ENCODE measurements around the gene PCCA.

Gene PCCA

DNA sequence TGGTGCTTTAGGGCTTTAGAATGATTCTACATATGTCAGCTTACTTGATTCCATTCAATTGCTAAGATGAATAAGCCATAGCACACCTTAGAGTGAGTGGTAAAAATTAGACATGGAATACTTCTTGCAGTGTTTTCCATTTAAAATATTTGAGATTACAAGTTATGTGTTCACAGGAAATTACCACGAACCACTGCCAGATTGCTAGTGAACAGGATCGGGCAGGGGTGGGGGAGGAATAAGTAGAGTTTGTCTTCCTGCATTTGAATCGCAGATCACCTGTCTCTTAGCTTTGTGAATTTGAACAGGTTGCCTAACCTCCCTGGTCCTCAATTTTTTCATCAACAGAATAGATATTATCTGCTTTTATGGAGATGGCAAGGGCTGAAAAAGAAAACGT, 375.1 kb downstream of the PCCA start:
- no peak for DNase-seq (ENCODE audit: low read depth)

DNA sequence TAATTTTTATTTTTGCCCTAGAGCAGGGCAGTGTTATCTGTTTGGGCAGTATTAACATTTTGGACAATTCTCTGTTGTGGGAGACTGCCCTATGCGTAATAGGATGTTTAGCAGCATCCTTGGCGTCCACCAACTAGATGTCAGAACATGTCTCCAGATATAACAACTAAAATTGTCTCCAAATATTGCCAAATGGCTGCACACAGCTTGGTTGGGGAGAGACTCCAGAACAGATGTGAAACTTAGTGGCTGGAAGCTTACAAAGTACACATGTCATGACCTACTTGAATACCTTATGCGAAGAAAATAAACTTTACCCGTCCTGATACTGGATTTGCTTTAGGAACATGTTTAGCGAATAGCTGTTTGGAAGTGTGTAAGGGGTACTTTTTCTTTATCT, 376.7 kb downstream of the PCCA start:
- no peak for DNase-seq (ENCODE audit: low read depth)

DNA sequence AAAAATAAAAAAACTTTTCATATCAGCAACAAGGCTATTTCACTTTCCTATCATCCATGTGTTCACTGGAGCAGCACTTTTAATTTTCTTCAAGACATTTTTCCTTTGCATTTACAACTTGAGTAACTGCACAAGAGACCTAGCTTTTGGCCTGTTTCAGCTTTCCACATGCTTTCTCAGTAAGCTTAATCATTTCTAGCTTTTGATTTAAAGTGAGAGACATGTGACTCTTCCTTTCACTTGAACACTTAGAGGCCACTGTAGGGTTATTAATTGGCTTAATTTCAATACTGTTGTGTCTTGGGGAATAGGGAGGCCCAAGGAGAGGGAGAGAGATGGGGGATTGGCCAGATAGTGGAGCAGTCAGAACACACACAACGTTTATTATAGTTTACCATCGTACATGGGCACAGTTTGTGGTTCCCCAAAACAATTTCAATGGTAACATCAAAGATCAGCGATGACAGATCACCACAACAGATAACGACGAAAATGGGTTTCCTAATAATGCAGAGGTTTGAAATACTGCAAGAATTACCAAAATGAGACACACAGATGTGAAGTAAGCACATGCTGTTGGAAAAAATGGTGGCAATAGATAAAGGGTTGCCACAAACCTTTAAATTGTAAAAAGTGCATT, 382.1 kb downstream of the PCCA start:
- DNase-seq (ENCODE audit: low read depth), result no peak

DNA sequence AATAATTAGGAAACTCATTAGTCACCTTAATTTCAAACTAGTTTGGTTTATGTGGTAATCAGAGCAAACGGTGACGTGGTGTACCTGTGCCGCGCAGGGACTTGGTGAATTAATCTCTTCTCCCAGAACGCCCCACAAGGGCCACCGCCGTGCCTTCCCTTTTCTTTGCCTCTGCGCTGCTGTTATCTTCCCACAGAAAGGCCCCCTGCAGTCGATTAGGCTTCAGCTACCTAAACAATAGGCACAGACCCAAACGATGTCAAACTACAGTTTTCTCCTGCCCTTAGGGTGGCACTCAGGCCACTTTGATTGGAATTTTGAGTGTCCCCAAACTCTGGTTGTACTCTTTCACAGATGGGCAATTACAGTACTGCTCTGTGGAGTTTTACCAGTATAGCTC, 384.2 kb downstream of the PCCA start:
- no peak for DNase-seq (ENCODE audit: low read depth)

DNA sequence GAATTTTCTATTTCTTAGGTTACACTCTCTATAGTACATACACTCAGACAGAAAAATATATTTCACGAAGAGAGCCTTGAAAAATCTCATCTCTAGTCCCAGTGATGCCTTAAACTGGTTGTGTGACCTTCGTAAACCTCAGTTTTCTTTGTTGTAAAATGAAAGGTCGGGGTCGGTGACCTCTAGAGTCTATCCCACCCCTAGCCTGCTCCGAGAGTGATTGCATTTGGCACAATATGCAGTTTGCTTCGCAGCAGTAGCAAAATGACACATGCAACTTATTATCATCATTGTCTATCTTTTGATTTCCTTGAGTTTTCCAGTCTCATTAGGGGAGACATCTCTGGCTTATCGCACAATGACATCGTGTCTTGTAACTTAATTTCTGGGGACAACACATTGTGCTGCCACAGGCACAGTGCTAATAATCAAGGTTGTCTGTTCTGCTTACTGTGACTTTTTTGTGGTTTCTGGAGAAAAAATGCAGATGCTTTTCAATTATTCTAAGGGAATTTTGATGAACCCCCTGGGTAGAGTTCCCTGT, 384.7 kb downstream of the PCCA start:
- DNase-seq (ENCODE audit: low read depth), result no peak

DNA sequence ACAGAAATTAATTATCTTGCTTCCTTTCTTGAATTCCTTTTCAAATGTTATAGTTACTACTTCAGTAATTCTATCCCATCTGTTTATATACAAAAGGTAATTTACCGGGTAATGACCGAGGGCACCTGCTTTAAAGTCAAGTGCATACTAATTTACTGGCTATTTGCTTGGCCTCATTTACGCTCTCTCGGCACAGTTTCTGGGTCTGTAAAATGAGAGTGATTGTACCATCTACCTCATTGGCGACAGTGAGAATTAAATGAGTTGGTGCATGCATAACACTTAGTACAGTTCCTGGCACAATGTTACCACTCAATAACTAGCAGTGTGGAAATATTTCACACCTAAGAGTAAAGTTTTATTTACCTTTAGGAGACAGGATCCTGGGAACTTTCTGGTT, 388.1 kb downstream of the PCCA start:
- no peak for DNase-seq (ENCODE audit: low read depth)

DNA sequence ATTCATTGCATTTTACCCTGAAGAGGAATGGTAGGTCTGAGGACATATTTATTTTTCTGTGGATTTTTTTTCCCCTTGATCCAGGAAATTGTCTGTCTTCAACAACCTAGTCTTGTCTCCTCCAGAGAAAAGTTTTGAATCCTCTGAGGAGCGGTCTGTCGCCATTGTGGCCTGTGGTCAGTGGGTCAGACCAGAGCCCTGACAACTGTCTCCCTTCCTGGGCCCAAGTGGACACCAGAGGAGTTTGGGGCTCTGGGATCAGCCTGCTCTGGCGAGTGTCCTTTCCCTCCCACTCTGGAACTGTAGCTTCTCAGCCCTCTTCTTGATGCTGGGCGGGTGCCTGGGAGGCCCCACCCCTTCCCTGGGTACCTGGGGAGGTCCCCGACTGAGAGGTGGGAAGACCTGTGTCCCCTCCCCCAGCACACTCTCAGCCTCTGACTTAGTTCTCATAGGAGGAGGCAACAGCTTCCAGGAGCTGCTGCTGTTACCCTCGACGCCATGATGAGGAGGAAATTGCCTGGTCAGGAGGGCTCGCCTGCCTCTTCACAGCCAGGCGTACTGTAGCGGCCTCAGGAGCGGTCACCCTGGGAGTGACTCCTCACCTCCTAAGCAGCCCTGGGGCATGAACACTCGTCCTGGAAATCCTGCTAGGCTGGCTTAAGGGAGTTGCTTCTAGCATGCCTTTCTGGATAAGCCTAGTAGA, 389.4 kb downstream of the PCCA start:
- no peak for DNase-seq (ENCODE audit: low read depth)

DNA sequence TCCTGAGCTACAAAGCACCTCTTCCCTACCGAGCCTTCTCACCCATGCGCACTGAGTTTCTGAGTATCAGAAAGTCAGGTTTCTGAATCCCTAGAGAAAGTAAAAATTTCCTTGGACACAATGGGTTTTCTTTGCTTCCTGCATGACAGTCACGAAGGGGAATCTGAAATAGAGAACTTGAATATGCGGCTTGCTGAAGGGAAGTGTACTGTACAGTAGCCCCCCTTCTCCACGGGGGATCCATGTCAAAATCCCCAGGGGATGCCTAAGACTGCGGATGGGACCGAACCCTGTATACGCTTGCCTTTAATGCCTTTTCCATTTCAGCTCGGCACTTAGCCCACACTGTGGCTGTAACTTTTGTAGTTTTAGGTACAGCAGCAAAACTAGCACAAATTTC, 391.8 kb downstream of the PCCA start:
- DNase-seq (ENCODE audit: low read depth), result no peak

DNA sequence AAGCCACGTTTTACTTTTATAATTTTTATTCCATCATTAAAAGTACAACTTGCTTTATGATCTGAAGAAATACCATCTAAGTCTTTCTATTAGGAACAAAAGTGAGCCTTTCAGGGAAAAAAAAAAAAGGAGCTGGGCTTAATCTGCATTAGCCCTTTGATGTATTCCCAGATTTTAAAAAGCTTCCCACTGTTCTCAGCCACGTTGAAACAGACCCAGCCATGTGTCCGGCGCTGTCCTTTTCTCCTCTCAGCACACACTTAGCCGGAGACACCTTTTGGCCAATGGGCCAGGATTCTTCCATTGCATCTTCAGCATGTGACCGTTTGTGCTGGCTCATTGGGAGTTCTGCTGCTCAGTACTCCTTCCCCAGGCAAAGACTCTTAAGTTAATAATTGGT, 394.2 kb downstream of the PCCA start:
- DNase-seq (ENCODE audit: low read depth), result no peak

DNA sequence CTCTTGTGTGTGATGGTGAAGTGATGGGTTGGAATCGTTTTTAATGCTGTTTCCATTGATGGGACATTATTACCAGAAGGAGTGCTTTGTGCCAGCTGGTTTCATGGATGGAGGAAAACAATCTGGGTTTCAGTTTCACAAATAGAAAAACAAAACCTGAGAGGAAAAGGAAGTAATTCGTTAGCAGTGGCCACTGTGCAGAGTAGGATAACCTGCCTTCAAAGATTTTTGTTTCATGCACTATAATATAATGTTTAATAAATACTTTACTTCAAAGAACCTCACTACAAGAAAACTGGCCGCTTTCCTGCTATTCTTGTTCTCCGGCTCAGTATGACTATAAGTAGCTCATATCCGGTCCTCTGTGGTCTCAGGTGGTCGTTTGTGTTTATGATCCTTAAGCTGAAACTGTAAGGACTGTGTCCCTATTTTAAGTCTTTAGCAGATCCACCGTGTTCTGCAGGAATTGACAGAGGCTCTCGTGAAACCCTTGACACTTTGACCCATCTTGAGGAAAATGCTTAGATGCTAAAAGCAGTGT, 395.0 kb downstream of the PCCA start:
- DNase-seq (ENCODE audit: low read depth), result no peak

DNA sequence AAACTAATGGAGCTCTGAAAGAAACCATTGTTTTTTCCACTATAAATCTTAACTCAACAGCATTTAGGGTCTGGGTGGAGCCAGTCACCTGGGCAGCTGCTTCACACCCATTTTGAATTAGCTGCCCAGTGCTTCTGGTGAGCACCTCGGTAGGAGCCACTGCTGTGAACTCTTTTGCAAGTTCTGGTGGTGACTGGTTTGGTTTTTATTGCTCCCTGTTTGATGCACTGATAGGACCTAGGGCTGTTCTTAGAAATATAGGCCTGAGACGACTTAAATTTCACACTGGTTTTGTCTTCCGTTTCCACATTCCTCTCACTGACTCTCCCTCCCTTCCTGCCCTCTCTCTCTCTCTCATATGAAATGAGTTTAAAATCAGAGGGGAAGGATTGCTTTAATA, 395.8 kb downstream of the PCCA start:
- no peak for DNase-seq (ENCODE audit: low read depth)

DNA sequence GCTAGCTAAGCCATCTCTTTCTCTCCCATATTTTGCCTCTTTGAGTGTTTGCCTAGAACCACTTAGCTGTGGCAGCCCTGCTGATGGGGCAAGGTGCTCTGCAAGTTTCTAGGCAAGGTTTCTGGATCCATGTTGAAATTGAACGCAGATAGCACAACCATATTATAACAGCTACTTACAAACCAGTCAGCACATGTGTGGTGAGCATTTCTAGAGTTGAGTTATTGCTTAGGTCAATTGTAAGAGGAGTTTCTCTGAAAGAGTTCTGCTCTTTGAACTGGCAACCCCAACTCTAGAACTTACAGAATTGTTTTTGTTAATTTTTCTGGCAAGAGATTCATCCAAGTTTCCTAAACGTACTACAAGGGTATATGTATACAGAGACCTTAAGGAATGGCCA, 396.4 kb downstream of the PCCA start:
- no peak for DNase-seq (ENCODE audit: low read depth)

DNA sequence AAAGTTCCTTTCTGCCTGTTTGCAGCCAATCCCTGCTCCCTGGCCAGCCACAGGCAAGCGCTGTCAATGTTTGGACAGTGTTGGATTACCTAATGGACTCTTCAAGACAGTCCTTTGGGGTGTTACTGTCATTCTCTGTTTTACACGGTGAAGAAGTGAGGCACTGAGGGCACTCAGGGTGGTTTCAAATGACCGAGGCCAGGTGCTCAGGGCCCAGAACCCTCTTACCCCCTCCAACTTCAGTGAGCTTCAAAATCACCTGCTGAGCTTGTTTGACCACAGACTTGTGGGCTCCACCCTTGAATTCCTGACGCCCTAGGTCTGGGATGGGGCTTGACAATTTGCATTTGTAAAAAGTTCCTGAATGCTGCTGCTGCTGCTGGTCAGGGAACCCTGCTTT, 401.8 kb downstream of the PCCA start:
- DNase-seq (ENCODE audit: low read depth), result no peak

DNA sequence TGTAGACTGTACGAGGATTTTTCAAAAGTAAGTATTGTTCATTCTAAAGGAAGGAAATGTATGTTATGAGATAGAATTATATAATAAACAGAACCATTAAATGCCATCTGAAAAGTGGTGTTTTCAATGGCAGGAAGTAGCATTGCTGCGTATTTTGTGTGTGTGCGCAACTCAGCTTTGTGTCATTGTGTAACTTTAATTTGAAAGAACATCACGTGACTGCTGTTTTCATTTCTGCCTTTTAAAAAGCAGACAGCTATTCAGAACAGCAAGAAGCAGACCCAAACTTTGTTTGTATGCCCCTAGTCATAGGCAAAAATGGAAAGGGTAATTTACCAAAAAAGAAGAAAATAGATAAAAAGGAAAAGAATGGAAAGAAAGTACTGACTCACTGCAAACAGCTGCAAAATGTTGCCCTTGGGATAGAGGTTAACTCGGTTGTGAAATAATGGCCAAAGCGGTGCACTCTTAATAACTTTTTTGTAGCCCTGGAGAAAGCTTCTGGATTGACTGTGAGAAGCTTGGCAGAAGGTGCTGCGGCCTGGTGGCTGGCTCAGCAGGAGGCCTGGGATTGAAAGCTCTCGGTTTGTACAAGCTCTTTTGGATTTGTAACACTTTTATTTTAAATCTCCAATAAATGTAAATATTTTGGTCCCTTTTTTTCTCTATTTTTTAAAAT, 402.4 kb downstream of the PCCA start:
- DNase-seq (ENCODE audit: low read depth), result no peak

DNA sequence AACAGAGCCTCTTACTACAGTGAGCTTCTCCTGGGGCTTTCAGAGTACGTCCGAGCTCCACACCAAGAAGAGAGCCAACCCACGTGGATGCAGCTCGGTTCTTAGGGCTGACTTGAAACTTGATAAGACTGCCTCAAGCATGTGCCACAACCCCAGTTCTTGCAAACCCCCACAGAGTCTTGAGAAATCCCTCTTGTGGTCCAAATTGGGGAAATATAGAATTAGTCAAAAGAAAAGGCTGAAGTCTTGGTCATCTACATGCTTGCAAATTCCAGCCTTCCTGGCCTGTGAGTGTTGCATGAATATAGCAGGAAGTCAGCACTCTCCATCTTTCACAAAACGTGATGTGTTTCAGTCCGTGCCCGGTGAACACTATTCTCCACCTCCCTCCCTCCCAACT, 404.5 kb downstream of the PCCA start:
- DNase-seq (ENCODE audit: low read depth), result no peak

DNA sequence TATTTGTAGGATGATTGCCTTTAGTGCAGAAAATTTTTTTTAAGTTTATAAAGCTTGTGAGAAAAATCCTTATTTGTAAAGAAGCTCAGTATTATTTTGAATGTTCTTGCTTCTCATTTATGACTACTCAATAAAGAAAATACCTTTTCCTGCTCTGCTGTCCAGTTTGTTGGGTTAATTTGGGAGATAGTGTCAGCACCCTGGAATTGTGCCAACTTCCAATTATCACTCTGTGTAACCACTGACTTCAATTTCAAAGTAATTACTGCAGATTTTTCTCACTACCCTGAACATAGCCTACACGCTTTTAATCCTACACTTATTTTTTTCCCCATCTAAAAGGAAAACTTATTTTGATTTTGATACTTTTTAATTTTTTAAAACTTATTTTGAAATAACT, 406.6 kb downstream of the PCCA start:
- no peak for DNase-seq (ENCODE audit: low read depth)

DNA sequence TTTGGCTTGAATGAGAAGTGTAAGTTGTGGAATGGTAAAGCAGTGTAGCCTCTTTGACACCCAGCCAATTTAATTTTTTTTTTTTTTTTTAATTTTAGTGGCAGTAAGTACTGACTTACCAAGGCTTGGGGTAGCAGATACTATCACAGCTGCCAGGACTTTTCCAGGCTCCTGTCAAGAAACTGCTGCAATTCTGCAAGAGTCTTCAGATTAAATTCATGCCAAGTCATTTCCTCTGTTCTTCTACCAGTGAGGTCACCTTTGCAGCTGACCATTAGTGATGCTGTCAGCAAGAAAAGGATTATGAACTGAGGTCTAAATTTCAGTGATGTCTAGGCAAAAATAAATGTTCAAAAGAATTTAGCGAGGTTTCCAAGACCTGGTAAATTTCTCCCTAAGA, 408.5 kb downstream of the PCCA start:
- DNase-seq (ENCODE audit: low read depth), result no peak

DNA sequence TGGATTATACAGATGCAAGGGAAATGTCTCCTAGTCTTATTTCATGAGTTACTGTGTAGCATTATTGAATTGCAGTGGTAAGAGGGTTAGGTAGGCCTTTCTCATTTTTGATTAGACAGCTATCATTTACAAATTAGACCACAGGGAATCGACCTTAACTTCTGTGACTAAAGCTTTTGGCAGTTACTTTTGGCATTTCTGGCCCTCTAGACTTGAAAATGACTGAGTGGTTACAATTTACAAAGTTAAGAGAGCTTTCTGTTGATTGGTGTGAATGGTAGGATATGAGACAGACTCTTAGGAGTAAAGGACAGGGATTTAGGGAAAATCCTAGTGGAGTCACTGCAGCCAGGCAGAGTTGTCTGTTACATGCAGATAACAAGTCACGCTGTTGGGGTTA, 413.6 kb downstream of the PCCA start:
- DNase-seq (ENCODE audit: low read depth), result no peak

DNA sequence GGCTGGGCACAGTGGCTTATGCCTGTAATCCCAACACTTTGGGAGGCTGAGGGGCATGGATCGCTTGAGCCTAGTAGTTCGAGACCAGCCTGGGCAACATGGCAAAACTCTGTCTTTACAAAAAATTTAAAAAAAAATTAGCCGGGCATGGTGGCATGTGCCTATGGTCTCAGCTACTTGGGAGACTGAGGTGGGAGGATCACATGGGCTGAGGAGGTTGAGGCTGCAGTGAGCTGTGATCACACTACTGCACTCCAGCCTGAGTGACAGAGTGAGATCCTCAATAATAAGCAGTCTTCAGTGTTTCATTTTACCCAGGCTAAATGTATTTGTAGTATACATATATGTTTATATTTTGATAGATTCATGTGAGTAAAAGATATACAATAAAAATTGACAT, 414.7 kb downstream of the PCCA start:
- no peak for DNase-seq (ENCODE audit: low read depth)

DNA sequence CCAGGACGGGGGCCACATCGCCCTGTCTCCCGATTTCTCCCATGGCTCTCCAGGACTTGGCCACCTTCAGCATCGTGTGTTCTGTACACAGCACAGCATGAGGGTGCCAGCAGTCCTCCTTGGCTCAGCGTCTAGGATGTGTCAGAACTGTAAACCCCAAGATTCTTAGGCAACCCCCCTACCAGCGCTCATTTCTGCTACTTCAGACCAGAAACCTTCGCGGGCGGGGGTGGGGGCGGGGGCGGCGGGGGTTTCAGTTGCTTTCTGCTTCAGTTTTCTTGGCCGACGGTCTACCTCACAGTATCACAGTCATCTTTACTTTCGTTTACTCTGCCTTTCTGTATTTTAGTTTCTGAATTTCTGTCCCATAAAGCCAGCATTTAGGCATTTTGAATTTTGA, 417.3 kb downstream of the PCCA start:
- peak; percentile 25 for DNase-seq (ENCODE audit: low read depth)

DNA sequence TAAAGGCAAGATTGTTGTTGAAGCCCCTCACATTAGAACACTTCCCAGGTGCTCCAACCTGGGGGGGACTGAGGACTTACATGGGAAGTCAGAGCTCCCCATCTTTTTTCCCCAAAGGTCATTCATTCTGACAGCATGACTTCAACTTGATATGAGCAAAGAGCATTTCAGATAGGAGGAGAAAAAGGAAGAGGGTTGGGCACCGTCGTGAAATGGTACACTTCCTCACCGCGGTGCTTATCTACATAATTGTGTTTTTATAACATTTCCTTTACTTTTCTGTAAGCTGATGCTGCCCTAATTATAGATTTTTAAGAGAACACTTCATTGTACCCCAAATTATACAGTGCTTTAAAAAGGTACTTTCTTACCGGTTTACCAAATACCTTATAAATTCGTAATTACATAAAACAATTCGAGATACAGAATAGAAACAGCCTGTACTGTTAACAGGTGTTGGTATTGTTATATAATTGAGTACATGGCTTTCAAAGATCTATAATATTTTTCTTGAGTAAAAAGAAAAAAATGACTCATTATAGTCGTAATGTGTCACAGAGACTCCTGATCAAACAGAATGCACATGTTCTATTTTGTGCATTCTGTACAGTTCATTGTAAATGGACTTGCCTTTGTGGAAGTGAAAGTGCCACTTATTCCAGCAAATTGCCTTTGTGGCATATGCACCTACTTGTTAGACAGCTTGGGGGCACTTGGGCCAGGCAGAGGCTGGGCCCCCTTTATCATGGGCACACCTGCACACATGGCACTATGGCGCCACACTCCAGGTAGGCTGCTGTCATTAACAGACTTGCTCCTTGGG, 417.9 kb downstream of the PCCA start:
- no peak for DNase-seq (ENCODE audit: low read depth)

DNA sequence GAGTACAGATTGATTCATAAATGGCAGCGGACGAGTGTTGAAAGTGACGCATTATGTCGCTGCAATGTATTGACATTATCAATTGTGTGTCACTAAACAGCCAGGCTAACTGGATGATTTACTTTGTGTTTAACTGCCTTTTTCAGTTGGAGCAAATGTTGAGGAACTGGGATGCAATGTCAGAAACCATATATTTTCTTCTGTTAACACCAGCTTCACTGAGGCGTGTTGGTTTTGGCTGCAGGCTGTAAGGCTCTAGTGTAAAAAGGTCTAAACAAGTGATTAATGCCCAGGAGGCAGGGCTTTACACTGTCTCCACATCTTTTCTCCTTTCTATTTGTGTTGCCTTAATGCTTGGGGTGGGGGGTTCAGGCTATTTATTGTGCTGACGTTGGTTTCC, 419.6 kb downstream of the PCCA start:
- DNase-seq (ENCODE audit: low read depth), result no peak
